Measurements from ENCODE around the gene SIAE.

- TF ChIP-seq CTCF (IDR thresholded peaks at IDR 0.05) (no peak), POLR2A (IDR thresholded peaks at IDR 0.05) (no peak)
Measured at GRCh38 chr11:124670732-124671131, 2.8 kb downstream of the SIAE start.
